Measurements from ENCODE around the gene TBC1D19.
"Not testable (repeated sequence)": the region's sequence is repeated elsewhere in the genome, so short reads cannot be mapped to it uniquely, and the experiment has no call there.

The TBC1D19 gene

GRCh38 chr4:26601204-26601603, 17.3 kb downstream of the TBC1D19 start:
- no peak for DNase-seq

GRCh38 chr4:26607776-26608175, 23.9 kb downstream of the TBC1D19 start:
- DNase-seq, result no peak

GRCh38 chr4:26609391-26609790, 25.5 kb downstream of the TBC1D19 start:
- no peak for DNase-seq

- DNase-seq, result no peak
Measured at GRCh38 chr4:26609868-26610267, 26.0 kb downstream of the TBC1D19 start.

GRCh38 chr4:26611372-26611771, 27.5 kb downstream of the TBC1D19 start:
- no peak for DNase-seq

- DNase-seq, result no peak
Measured at GRCh38 chr4:26611885-26612284, 28.0 kb downstream of the TBC1D19 start.

GRCh38 chr4:26613237-26613636, 29.4 kb downstream of the TBC1D19 start:
- no peak for DNase-seq

- no peak for DNase-seq
Measured at GRCh38 chr4:26613735-26614134, 29.9 kb downstream of the TBC1D19 start.

GRCh38 chr4:26619784-26620183, 35.9 kb downstream of the TBC1D19 start:
- DNase-seq, result no peak

GRCh38 chr4:26621366-26621765, 37.5 kb downstream of the TBC1D19 start:
- no peak for DNase-seq

- no peak for DNase-seq
Measured at GRCh38 chr4:26622913-26623312, 39.0 kb downstream of the TBC1D19 start.

- DNase-seq, result not testable (repeated sequence)
Measured at GRCh38 chr4:26626658-26627057, 42.8 kb downstream of the TBC1D19 start.

- no peak for DNase-seq
Measured at GRCh38 chr4:26632916-26633315, 49.0 kb downstream of the TBC1D19 start.

GRCh38 chr4:26634237-26634636, 50.4 kb downstream of the TBC1D19 start:
- no peak for DNase-seq

- no peak for DNase-seq
Measured at GRCh38 chr4:26636458-26636857, 52.6 kb downstream of the TBC1D19 start.

- not testable (repeated sequence) for DNase-seq
Measured at GRCh38 chr4:26640639-26641038, 56.8 kb downstream of the TBC1D19 start.

- DNase-seq, result no peak
Measured at GRCh38 chr4:26647523-26648224, 63.8 kb downstream of the TBC1D19 start.

- no peak for DNase-seq
Measured at GRCh38 chr4:26648260-26648659, 64.4 kb downstream of the TBC1D19 start.

- DNase-seq, result no peak
Measured at GRCh38 chr4:26660261-26660660, 76.4 kb downstream of the TBC1D19 start.

- no peak for DNase-seq
Measured at GRCh38 chr4:26663888-26664287, 80.0 kb downstream of the TBC1D19 start.

GRCh38 chr4:26670903-26671537, 87.1 kb downstream of the TBC1D19 start:
- DNase-seq, result no peak

- not testable (repeated sequence) for DNase-seq
Measured at GRCh38 chr4:26679040-26679695, 95.3 kb downstream of the TBC1D19 start.

- DNase-seq, result no peak
Measured at GRCh38 chr4:26682436-26682835, 98.6 kb downstream of the TBC1D19 start.

GRCh38 chr4:26685250-26685649, 101.4 kb downstream of the TBC1D19 start:
- DNase-seq, result no peak

All from activated CD4-positive, alpha-beta T cell treated with anti-CD3 and anti-CD28 coated beads, Interleukin-2, amount 50 U/mL, for 4 hours (primary cell).